Hematopoietic multipotent progenitor cell treated with erythropoietin and hydrocortisone succinate and interleukin-3 and kit ligand, for 15 days (in vitro differentiated cells): ENCODE measurements around the gene BYSL.

Experiments
- DNase-seq: peaks from one replicate; pipeline ENCODE4 v3.0.0-alpha.2; 2015; ENCODE audit warnings: low spot score

The BYSL gene

DNA sequence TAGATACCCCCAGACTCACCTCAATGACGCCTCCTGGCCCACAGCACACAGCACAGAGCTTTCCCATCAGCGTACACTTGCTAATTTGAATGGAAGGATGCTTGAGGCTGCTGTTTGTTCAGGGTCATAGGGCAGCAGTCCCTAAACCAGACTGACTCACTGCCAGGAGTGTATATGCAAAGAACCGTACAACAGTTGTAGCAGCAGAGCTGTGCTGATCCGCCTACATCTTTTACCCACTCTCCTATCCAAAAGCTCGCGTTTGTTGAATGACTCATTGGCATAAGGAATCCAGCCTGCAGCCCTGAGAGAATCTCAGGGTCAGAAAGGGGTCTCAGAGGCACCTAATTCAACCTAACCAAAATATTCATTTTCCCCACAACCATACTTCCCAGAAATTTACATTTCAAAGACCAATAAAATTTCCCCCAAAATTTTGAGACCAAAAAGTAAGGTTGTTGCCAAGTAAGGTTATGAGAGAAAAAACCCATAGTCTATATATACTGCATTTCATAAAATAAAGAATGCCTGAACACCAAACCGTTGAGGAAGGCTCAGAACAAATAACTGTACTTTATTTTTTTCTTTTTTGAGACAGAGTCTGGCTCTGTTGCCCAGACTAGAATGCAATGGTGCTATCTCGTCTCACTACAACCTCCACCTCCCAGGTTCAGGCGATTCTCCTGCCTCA lies 55.6 kb downstream of the BYSL start:
- DNase-seq, result no peak
